ENCODE measurements around the gene COPS6. TPM values are rescaled to one million over a fixed set of nuclear protein-coding genes. Genes with fewer than 3 reads are reported as not detected.

The COPS6 gene
- total RNA-seq, 4 donors from 2014 or later, result 41.6 to 69.0 (median 50.0) TPM

DNA sequence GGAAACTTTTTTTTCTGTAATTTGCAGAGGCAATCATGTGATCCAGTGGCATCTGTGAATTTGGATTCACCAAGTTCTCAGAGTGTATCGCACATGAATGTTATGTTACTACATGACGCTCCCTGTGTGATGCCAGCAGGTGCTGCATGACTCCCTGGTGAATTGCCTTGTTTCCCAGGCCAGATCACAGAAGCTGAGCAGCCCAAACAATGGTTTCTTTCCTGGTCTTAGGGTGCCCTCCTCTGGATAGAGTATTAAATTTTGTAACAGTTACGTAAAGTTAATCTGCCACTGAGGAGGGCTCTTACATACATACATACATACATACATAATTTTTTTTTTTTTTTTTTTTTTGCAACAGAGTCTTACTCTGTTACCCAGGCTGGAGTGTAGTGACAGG is 35.6 kb upstream of the COPS6 start:
- DNase-seq (ENCODE audit: low spot score) (no peak), ATAC-seq (ENCODE audit: low FRiP score) (peak; percentile 59)
- TF ChIP-seq, protein P1, sequence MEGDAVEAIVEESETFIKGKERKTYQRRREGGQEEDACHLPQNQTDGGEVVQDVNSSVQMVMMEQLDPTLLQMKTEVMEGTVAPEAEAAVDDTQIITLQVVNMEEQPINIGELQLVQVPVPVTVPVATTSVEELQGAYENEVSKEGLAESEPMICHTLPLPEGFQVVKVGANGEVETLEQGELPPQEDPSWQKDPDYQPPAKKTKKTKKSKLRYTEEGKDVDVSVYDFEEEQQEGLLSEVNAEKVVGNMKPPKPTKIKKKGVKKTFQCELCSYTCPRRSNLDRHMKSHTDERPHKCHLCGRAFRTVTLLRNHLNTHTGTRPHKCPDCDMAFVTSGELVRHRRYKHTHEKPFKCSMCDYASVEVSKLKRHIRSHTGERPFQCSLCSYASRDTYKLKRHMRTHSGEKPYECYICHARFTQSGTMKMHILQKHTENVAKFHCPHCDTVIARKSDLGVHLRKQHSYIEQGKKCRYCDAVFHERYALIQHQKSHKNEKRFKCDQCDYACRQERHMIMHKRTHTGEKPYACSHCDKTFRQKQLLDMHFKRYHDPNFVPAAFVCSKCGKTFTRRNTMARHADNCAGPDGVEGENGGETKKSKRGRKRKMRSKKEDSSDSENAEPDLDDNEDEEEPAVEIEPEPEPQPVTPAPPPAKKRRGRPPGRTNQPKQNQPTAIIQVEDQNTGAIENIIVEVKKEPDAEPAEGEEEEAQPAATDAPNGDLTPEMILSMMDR (IDR thresholded peaks at IDR 0.05), result no peak

DNA sequence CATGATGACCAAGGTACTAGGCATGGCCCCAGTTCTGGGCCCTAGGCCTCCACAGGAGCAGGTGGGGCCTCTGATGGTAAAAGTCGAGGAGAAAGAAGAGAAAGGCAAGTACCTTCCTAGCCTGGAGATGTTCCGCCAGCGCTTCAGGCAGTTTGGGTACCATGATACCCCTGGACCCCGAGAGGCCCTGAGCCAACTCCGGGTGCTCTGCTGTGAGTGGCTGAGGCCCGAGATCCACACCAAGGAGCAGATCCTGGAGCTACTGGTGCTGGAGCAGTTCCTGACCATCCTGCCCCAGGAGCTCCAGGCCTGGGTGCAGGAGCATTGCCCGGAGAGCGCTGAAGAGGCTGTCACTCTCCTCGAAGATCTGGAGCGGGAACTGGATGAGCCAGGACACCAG is 31.8 kb upstream of the COPS6 start:
- DNase-seq (ENCODE audit: low spot score), result no peak
- TF ChIP-seq, protein P1 (IDR thresholded peaks at IDR 0.05), result no peak
- ATAC-seq (ENCODE audit: low FRiP score), result no peak

DNA sequence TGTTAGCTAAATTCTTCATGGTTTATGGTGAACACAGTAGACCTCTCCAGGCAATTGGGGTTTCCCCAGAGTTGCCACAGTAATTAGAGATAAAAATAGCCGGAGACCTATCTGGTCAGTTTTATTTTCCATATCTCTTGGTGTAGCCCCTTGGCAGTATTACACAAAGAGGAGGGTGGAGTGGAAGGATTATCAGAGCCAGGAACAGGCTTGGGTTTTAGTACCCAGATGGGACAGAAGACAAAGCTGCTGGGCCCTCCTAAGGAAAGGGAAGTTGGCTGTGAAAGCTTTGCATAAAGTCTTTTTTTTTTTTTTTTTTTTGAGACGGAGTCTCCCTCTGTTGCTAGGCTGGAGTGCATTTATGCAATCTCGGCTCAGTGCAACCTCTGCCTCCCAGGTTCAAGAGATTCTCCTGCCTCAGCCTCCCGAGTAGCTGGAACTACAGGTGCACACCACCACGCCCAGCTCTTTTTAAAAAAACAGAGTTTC is 29.5 kb upstream of the COPS6 start:
- TF ChIP-seq, protein P1 (IDR thresholded peaks at IDR 0.05), result no peak
- DNase-seq (ENCODE audit: low spot score) (no peak), ATAC-seq (ENCODE audit: low FRiP score) (no peak)

GRCh38 chr7:100061518-100062193 is 27.1 kb upstream of the COPS6 start:
- TF ChIP-seq, protein P1 (IDR thresholded peaks at IDR 0.05), result no peak
- DNase-seq (ENCODE audit: low spot score) (no peak), ATAC-seq (ENCODE audit: low FRiP score) (no peak)

DNA sequence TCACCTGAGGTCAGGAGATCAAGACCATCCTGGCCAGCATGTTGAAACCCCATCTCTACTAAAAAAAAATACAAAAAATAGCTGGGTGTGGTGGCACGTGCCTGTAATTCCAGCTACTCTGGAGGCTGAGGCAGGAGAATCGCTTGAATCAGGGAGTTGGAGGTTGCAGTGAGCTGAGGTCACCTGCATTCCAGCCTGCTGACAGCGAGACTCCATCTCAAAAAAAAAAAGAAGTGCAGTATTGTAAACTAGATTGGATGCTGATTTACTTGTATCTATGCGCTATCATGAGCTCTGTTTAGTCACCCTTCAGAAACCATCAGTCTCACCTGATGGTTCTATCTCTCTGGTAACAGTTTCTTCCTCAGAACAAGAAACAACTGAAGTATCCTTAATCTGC is 25.4 kb upstream of the COPS6 start:
- TF ChIP-seq, protein P1 (IDR thresholded peaks at IDR 0.05), result no peak
- ATAC-seq (ENCODE audit: low FRiP score), result no peak
- DNase-seq (ENCODE audit: low spot score), result no peak

DNA sequence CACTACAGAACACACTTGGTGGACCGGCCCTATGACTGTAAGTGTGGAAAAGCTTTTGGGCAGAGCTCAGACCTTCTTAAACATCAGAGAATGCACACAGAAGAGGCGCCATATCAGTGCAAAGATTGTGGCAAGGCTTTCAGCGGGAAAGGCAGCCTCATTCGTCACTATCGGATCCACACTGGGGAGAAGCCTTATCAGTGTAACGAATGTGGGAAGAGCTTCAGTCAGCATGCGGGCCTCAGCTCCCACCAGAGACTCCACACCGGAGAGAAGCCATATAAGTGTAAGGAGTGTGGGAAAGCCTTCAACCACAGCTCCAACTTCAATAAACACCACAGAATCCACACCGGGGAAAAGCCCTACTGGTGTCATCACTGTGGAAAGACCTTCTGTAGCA is 24.6 kb upstream of the COPS6 start:
- no peak for ATAC-seq (ENCODE audit: low FRiP score)
- TF ChIP-seq, protein P1 (IDR thresholded peaks at IDR 0.05), result no peak
- DNase-seq (ENCODE audit: low spot score), result no peak
